HG03060 (cell line): ENCODE results near the gene SPCS2.
A peak's percentile ranks its signal among the peaks of the same experiment; 100 is the strongest.

Source experiments
- ATAC-seq: cut with Tn5 transposase; IDR thresholded peaks from one replicate; pipeline ENCODE4 v1.9.1; 2021; ENCODE audit warnings: low read depth, moderate number of reproducible peaks; ENCODE audit not compliant: unreplicated experiment

The SPCS2 gene

GRCh38 chr11:74948898-74949752 lies at the start of gene SPCS2, which contains the start of gene XRRA1:
SPCS2 (plus strand) TSS chr11:74949266; CDS start chr11:74949286, 20 bp downstream.
XRRA1 (minus strand) TSS chr11:74949091; CDS start chr11:74940878, 8,213 bp downstream.
- ATAC-seq = peak; percentile 74

GRCh38 chr11:74902342-74902741 lies 46.7 kb upstream of the SPCS2 start:
- no peak for ATAC-seq

- ATAC-seq = no peak
These were observed 43.7 kb upstream of the SPCS2 start for GRCh38 chr11:74905326-74905725.

- no peak for ATAC-seq
These were observed 39.7 kb upstream of the SPCS2 start for GRCh38 chr11:74909385-74909784.

- ATAC-seq = no peak
These were observed 39.3 kb upstream of the SPCS2 start for GRCh38 chr11:74909812-74910211.

- ATAC-seq = no peak
These were observed 25.9 kb upstream of the SPCS2 start for GRCh38 chr11:74923125-74923524.

GRCh38 chr11:74925281-74925680 lies 23.8 kb upstream of the SPCS2 start:
- no peak for ATAC-seq

- no peak for ATAC-seq
These were observed 22.6 kb upstream of the SPCS2 start for GRCh38 chr11:74926304-74927030.

GRCh38 chr11:74927496-74927895 lies 21.6 kb upstream of the SPCS2 start:
- no peak for ATAC-seq

GRCh38 chr11:74929431-74930363 lies 19.4 kb upstream of the SPCS2 start:
- no peak for ATAC-seq

GRCh38 chr11:74932169-74932568 lies 16.9 kb upstream of the SPCS2 start:
- no peak for ATAC-seq

- ATAC-seq = no peak
These were observed 16.3 kb upstream of the SPCS2 start for GRCh38 chr11:74932797-74933196.

- no peak for ATAC-seq
These were observed 15.3 kb upstream of the SPCS2 start for GRCh38 chr11:74933765-74934164.

GRCh38 chr11:74935285-74935684 lies 13.8 kb upstream of the SPCS2 start:
- ATAC-seq = no peak

- ATAC-seq = no peak
These were observed 13.0 kb upstream of the SPCS2 start for GRCh38 chr11:74936087-74936486.

- no peak for ATAC-seq
These were observed 12.1 kb upstream of the SPCS2 start for GRCh38 chr11:74936976-74937375.

GRCh38 chr11:74937696-74938475 lies 11.2 kb upstream of the SPCS2 start:
- no peak for ATAC-seq

GRCh38 chr11:74941492-74941891 lies 7.6 kb upstream of the SPCS2 start:
- ATAC-seq = no peak

GRCh38 chr11:74942073-74942759 lies 6.8 kb upstream of the SPCS2 start:
- no peak for ATAC-seq
